HCT116 (cell line): ENCODE measurements around the gene RIPK4. TPM values are rescaled to one million over a fixed set of nuclear protein-coding genes. Genes with fewer than 3 reads are reported as not detected.
A peak's percentile ranks its signal among the peaks of the same experiment; 100 is the strongest.

Experiments
- ATAC-seq: fragments of 200-7000 bp; cut with Tn5 transposase; 2 replicates; pipeline ENCODE4 v1.9.1; 2020; ENCODE audit warnings: mild to moderate bottlenecking, moderate library complexity
- BruUV-seq: library from RNA; stranded (reverse); fragments of 400-500 nt; replicated peaks from 2 replicates; lab custom pipeline; 2021; lab: Mats Ljungman, UMichigan
- CTCF ChIA-PET: fragments of 300-600 bp; sonication (Branson Sonifier 250); formaldehyde crosslinking; loops from one replicate; lab custom pipeline; 2021; ENCODE audit warnings: antibody characterized with exemption; lab: Charles Lee
- POLR2A ChIA-PET: fragments of 300-600, 350-600 bp; sonication (Branson Sonifier 250); formaldehyde crosslinking; loops from one replicate; lab custom pipeline; 2021; ENCODE audit warnings: antibody characterized with exemption; lab: Charles Lee
- RAD21 ChIA-PET, 2 experiments: fragments of 300-600 bp; sonication (Branson Sonifier 250); formaldehyde crosslinking; loops; one replicate each; lab custom pipeline; 2023; ENCODE audit warnings: low total read pairs in 2 of 2; ENCODE audit not compliant: uncharacterized antibody in 2 of 2, unreplicated experiment in 2 of 2, low non-redundant PET in 1 of 2; lab: Charles Lee
- DNase-seq: peaks from one replicate; pipeline ENCODE4 v3.0.0-alpha.2; 2010; ENCODE audit warnings: low read depth, low spot score
- H2AFZ ChIP-seq: fragments of 200-600 bp; shearing (Covaris generic), sonication (generic); 2 replicates; pipeline ENCODE4 v1.6.1; 2017; ENCODE audit warnings: low read depth, mixed run types, mixed read lengths, antibody characterized with exemption, low read length; ENCODE audit not compliant: poor library complexity, severe bottlenecking
- H3K27ac ChIP-seq: 2 replicates; pipeline ENCODE4 v1.5.1; 2012; ENCODE audit warnings: low read depth, low read length
- H3K27me3 ChIP-seq: fragments of 200-600 bp; sonication (generic); 2 replicates; pipeline ENCODE4 v1.6.1; 2016; ENCODE audit warnings: mixed run types, low read length, mixed read lengths; ENCODE audit not compliant: insufficient read depth
- H3K36me3 ChIP-seq, 2 experiments: fragments of 200-500 bp in 1 of 2; fragments of 200-600 bp in 1 of 2; sonication (Bioruptor generic) in 1 of 2; sonication (generic) in 1 of 2; 2 replicates each; pipeline versions ENCODE4 v1.5.1 to v1.6.1; 2014 to 2016; ENCODE audit warnings: low read length in 2 of 2, inconsistent platforms in 1 of 2, mixed read lengths in 1 of 2, mixed run types in 1 of 2; ENCODE audit not compliant: insufficient read depth in 2 of 2, control insufficient read depth in 1 of 2
- H3K4me1 ChIP-seq, 2 experiments: fragments of 200-600 bp in 1 of 2; sonication (generic) in 1 of 2; 2 replicates each; pipeline versions ENCODE4 v1.5.1 to v1.6.1; 2012 to 2017; ENCODE audit warnings: low read length in 2 of 2, inconsistent platforms in 1 of 2, mild to moderate bottlenecking in 1 of 2, mixed read lengths in 1 of 2, mixed run types in 1 of 2, moderate library complexity in 1 of 2; ENCODE audit not compliant: insufficient read depth in 2 of 2, control insufficient read depth in 1 of 2
- H3K4me2 ChIP-seq: fragments of 200-600 bp; sonication (generic); 2 replicates; pipeline ENCODE4 v1.6.1; 2017; ENCODE audit warnings: mixed run types, low read length, mixed read lengths
- H3K4me3 ChIP-seq, 2 experiments: fragments of 200-600 bp in 1 of 2; sonication (generic) in 1 of 2; replicated peaks in 1 of 2; 2 replicates each; pipeline ENCODE4 v1.5.1; 2011 to 2016; ENCODE audit warnings: low read length in 2 of 2, control low read depth in 1 of 2, low read depth in 1 of 2, mild to moderate bottlenecking in 1 of 2, mixed read lengths in 1 of 2, mixed run types in 1 of 2
- H3K79me2 ChIP-seq: fragments of 200-600 bp; sonication (generic); 2 replicates; pipeline ENCODE4 v1.6.1; 2017; ENCODE audit warnings: mild to moderate bottlenecking, mixed run types, low read length, moderate library complexity, mixed read lengths; ENCODE audit not compliant: insufficient read depth
- H3K9ac ChIP-seq: fragments of 200-600 bp; sonication (generic); 2 replicates; pipeline ENCODE4 v1.6.1; 2016; ENCODE audit warnings: low read length, mixed read lengths
- H3K9me2 ChIP-seq: fragments of 200-600 bp; sonication (generic), shearing (Covaris generic); 2 replicates; pipeline ENCODE4 v1.6.1; 2017; ENCODE audit warnings: mixed run types, mild to moderate bottlenecking, moderate library complexity; ENCODE audit not compliant: insufficient read depth
- H3K9me3 ChIP-seq, 2 experiments: fragments of 200-500 bp in 1 of 2; fragments of 200-600 bp in 1 of 2; sonication (Bioruptor generic) in 1 of 2; sonication (generic) in 1 of 2; 2 replicates each; pipeline ENCODE4 v1.6.1; 2014 to 2017; ENCODE audit warnings: low read length in 2 of 2, mixed read lengths in 2 of 2, inconsistent platforms in 1 of 2, low read depth in 1 of 2, mild to moderate bottlenecking in 1 of 2, mixed run types in 1 of 2, moderate library complexity in 1 of 2; ENCODE audit not compliant: control insufficient read depth in 1 of 2, insufficient read depth in 1 of 2
- H4K20me1 ChIP-seq: fragments of 200-600 bp; sonication (generic), shearing (Covaris generic); 2 replicates; pipeline ENCODE4 v1.6.1; 2017; ENCODE audit warnings: mixed run types, mild to moderate bottlenecking, moderate library complexity; ENCODE audit not compliant: insufficient read depth
- CBX3 ChIP-seq: IDR thresholded peaks from 2 replicates; pipeline ENCODE4 v1.6.1; 2012; ENCODE audit warnings: low read depth
- EGR1 ChIP-seq: IDR thresholded peaks from 2 replicates; pipeline ENCODE4 v1.6.1; 2012; ENCODE audit warnings: low read depth
- ELF1 ChIP-seq: IDR thresholded peaks from 2 replicates; pipeline ENCODE4 v1.6.1; 2012; ENCODE audit warnings: low read depth, borderline replicate concordance
- EZH2phosphoT487 ChIP-seq: fragments of 200-600 bp; IDR thresholded peaks from 2 replicates; pipeline ENCODE4 v1.6.1; 2018; ENCODE audit warnings: antibody characterized with exemption, borderline replicate concordance
- POLR2AphosphoS5 ChIP-seq: IDR thresholded peaks from 2 replicates; pipeline ENCODE4 v1.6.1; 2011; ENCODE audit warnings: mild to moderate bottlenecking, low read depth, low read length, moderate library complexity
- RAD21 ChIP-seq: IDR thresholded peaks from 2 replicates; pipeline ENCODE4 v1.6.1; 2012; ENCODE audit warnings: low read depth, mild to moderate bottlenecking
- SIN3A ChIP-seq: IDR thresholded peaks from 2 replicates; pipeline ENCODE4 v1.6.1; 2012; ENCODE audit warnings: low read depth
- SP1 ChIP-seq: IDR thresholded peaks from 2 replicates; pipeline ENCODE4 v1.6.1; 2012; ENCODE audit warnings: low read depth
- TCF7L2 ChIP-seq: IDR thresholded peaks from 2 replicates; pipeline ENCODE4 v1.7.0; 2011; ENCODE audit warnings: borderline replicate concordance, inconsistent platforms; ENCODE audit not compliant: insufficient read depth, insufficient read length; ENCODE audit errors: extremely low read depth
- ZFX ChIP-seq: fragments of 450-650 bp; IDR thresholded peaks from 2 replicates; pipeline ENCODE4 v1.6.1; 2017
- ZNF274 ChIP-seq: fragments of 200-500 bp; sonication (Bioruptor generic); IDR thresholded peaks from 2 replicates; pipeline ENCODE4 v1.6.1; 2014; ENCODE audit warnings: mild to moderate bottlenecking, low read depth, low read length, inconsistent platforms
- intact Hi-C: fragments of 100-400 bp; cut with micrococcal nuclease; formaldehyde crosslinking; loops from 2 replicates; pipeline ENCODE4 v1.10.0; 2022
- total RNA-seq: library from RNA; stranded (reverse); gene quantifications from one replicate; pipeline ENCODE4 v1.2.1, GENCODE V29; 2021; ENCODE audit not compliant: unreplicated experiment
- TF ChIP-seq, protein P1 (sequence below): IDR thresholded peaks from 2 replicates; pipeline ENCODE4 v1.6.1; 2012
- TF ChIP-seq, protein P2 (sequence below): IDR thresholded peaks from 2 replicates; pipeline ENCODE4 v1.6.1; 2012; ENCODE audit warnings: low read depth
- TF ChIP-seq, protein P3 (sequence below): IDR thresholded peaks from 2 replicates; pipeline ENCODE4 v1.6.1; 2012

Gene RIPK4
- total RNA-seq, 1 experiment from 2014 or later = 9.9 TPM

DNA sequence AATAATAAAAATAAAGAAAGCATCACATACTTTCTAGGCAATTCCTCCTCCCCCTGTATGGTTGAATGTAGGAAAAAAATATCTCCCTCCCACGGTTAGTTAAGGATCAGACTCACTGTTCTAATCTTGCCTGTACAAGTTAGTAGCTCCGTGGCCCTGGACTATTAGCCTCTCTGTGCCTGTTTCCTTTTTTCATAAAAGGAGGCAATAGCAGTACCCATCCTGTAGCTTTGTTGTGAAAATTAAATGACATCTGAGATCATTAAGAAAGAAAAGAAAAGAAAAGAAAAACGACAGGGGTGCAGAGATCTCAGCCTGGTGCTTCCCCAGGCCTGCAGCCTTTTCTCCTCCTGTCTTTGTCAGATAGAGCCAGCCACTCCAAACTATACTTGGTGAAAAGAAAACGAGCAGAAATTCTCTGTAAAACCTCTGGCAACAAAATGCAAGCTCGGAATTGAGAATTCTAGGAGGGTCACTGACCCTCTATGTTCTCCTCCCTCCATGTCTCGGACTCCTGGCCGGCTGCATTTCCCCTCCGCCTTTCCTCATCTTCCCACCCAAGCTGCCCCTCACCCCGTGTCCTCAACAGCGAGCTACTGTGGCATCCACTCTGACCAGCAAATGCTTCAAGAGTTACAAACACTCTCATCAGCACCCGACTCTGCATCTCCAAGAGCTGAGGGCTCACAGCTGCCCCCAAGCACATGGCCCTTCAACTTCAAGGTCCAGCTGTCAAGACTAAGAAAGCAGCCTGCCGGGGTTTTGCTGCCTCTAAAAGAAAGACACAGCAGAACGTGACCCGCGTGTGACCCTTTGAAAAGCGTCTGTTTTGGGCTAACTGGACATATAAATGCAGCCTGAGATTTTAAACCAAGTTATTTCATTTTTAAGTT lies 13.6 kb downstream of the RIPK4 start:
- DNase-seq (no peak), ATAC-seq (no peak)
- Histone ChIP-seq H3K4me1 (peaks cover 38 to 46% of the 10 kb centered on the region in 2 experiments), H3K27ac (no peak overlapping the region), H3K27me3 (no peaks in the 10 kb centered on the region), H3K36me3 (peaks cover 7 to 16% of the 10 kb centered on the region in 2 experiments; a peak in 3 of 4 replicates), H2AFZ (no peak overlapping the region), H4K20me1 (peaks cover 6% of the 10 kb centered on the region), H3K9me2 (no peaks in the 10 kb centered on the region), H3K79me2 (peaks cover 73% of the 10 kb centered on the region; the same call in 1 of the 2 replicates), H3K4me2 (no peak overlapping the region), H3K4me3 (no peak overlapping the region), H3K9ac (no peak overlapping the region), H3K9me3 (no peaks in the 10 kb centered on the region)
- ChIA-PET CTCF (no interaction called here), RAD21 (no interaction called here), POLR2A (interaction anchor here (0.7 kb wide), 1 partner anchor 34 kb away, joined by 3 read pairs; no protein-coding TSS in a partner anchor)
- BruUV-seq = no TSS peak
- intact Hi-C loops = no loop called here
- TF ChIP-seq CBX3 (no peak), EGR1 (no peak)

DNA sequence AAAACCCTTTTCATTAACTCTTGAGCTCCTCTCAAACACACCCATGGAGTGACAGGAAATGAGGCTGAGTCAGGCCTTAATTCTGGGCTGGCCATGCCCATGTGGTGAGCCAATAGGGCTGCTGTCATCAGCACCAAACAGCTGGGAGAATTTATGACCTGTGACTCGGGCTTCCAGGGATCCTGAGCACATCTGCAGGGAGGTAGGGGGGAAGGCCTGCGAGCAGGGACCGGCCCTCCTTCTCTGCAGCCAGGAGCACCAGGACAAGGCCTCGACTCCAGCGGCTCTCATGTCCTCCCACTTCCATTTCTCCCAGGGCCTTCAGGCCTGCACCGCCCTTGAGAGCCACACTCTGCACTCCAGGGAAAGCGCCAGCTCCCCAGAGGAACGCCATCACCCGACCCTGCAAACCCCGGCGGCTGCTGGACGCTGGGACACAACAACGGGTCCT lies 14.6 kb downstream of the RIPK4 start:
- Histone ChIP-seq H3K4me1 (peaks cover 35 to 43% of the 10 kb centered on the region in 2 experiments), H3K27ac (no peak overlapping the region), H3K9ac (no peak overlapping the region), H3K36me3 (peaks cover 16 to 24% of the 10 kb centered on the region in 2 experiments; a peak in 3 of 4 replicates), H3K9me2 (no peaks in the 10 kb centered on the region), H3K4me2 (peak overlapping the region; percentile 67), H3K27me3 (no peaks in the 10 kb centered on the region), H3K4me3 (no peak overlapping the region), H3K9me3 (no peaks in the 10 kb centered on the region), H4K20me1 (peaks cover 5% of the 10 kb centered on the region), H2AFZ (no peak overlapping the region), H3K79me2 (peaks cover 66% of the 10 kb centered on the region; the same call in 1 of the 2 replicates)
- DNase-seq (no peak), ATAC-seq (peak; percentile 72)
- RAD21 ChIA-PET = no interaction called here
- BruUV-seq = no TSS peak
- CTCF ChIA-PET = interaction anchor here (0.7 to 1.4 kb wide), 3 partner anchors 16 to 140 kb away, joined by 3 to 4 read pairs (median 4); no protein-coding TSS in a partner anchor
- intact Hi-C loops = no loop called here
- POLR2A ChIA-PET = no interaction called here
- no peak for TF ChIP-seq EZH2phosphoT487
- TF ChIP-seq POLR2AphosphoS5 = no peak
- no peak for TF ChIP-seq ZFX
- no peak for TF ChIP-seq TCF7L2
- no peak for TF ChIP-seq ELF1
- no peak for TF ChIP-seq ZNF274
- TF ChIP-seq RAD21 = no peak
- TF ChIP-seq, protein P1, sequence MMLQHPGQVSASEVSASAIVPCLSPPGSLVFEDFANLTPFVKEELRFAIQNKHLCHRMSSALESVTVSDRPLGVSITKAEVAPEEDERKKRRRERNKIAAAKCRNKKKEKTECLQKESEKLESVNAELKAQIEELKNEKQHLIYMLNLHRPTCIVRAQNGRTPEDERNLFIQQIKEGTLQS = peak; percentile 47; the same call in 1 of the 2 replicates
- TF ChIP-seq, protein P2, sequence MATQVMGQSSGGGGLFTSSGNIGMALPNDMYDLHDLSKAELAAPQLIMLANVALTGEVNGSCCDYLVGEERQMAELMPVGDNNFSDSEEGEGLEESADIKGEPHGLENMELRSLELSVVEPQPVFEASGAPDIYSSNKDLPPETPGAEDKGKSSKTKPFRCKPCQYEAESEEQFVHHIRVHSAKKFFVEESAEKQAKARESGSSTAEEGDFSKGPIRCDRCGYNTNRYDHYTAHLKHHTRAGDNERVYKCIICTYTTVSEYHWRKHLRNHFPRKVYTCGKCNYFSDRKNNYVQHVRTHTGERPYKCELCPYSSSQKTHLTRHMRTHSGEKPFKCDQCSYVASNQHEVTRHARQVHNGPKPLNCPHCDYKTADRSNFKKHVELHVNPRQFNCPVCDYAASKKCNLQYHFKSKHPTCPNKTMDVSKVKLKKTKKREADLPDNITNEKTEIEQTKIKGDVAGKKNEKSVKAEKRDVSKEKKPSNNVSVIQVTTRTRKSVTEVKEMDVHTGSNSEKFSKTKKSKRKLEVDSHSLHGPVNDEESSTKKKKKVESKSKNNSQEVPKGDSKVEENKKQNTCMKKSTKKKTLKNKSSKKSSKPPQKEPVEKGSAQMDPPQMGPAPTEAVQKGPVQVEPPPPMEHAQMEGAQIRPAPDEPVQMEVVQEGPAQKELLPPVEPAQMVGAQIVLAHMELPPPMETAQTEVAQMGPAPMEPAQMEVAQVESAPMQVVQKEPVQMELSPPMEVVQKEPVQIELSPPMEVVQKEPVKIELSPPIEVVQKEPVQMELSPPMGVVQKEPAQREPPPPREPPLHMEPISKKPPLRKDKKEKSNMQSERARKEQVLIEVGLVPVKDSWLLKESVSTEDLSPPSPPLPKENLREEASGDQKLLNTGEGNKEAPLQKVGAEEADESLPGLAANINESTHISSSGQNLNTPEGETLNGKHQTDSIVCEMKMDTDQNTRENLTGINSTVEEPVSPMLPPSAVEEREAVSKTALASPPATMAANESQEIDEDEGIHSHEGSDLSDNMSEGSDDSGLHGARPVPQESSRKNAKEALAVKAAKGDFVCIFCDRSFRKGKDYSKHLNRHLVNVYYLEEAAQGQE = no peak
- TF ChIP-seq, protein P3, sequence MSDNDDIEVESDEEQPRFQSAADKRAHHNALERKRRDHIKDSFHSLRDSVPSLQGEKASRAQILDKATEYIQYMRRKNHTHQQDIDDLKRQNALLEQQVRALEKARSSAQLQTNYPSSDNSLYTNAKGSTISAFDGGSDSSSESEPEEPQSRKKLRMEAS = peak; percentile 51
- peak; percentile 53; the same call in 1 of the 2 replicates for TF ChIP-seq SIN3A
- peak; percentile 13; the same call in 1 of the 2 replicates for TF ChIP-seq SP1
